Measurements from ENCODE around the gene LCLAT1.

The LCLAT1 gene

GRCh38 chr2:30443081-30443480 lies 4.0 kb upstream of the LCLAT1 start:
- TF ChIP-seq CTCF (IDR thresholded peaks at IDR 0.05; ENCODE audit: extremely low read depth, insufficient read depth, missing control alignments): no peak
- in situ Hi-C loops (cut with MboI; ENCODE audit: low pct_unique_long_range_greater_than_20kb, low sequenced_read_pairs, unreplicated experiment): no loop called here
- no peak for DNase-seq (ENCODE audit: low spot score)

- in situ Hi-C loops (cut with MboI; ENCODE audit: low pct_unique_long_range_greater_than_20kb, low sequenced_read_pairs, unreplicated experiment): no loop called here
- no peak for TF ChIP-seq CTCF (IDR thresholded peaks at IDR 0.05; ENCODE audit: extremely low read depth, insufficient read depth, missing control alignments)
- DNase-seq (ENCODE audit: low spot score): no peak
Measured at GRCh38 chr2:30444273-30444672, 2.8 kb upstream of the LCLAT1 start.

GRCh38 chr2:30445266-30445821 lies 1.7 kb upstream of the LCLAT1 start:
- in situ Hi-C loops (cut with MboI; ENCODE audit: low pct_unique_long_range_greater_than_20kb, low sequenced_read_pairs, unreplicated experiment): no loop called here
- DNase-seq (ENCODE audit: low spot score): no peak

GRCh38 chr2:30446602-30447148 lies 371 bp upstream of the LCLAT1 start:
- DNase-seq (ENCODE audit: low spot score): no peak
- TF ChIP-seq CTCF (IDR thresholded peaks at IDR 0.05; ENCODE audit: extremely low read depth, insufficient read depth, missing control alignments): no peak
- in situ Hi-C loops (cut with MboI; ENCODE audit: low pct_unique_long_range_greater_than_20kb, low sequenced_read_pairs, unreplicated experiment): no loop called here

More at GRCh38 chr2:30445266-30445821, 1.7 kb upstream of the LCLAT1 start:
- no peak for TF ChIP-seq CTCF (IDR thresholded peaks at IDR 0.05; ENCODE audit: extremely low read depth, insufficient read depth, missing control alignments)

- TF ChIP-seq CTCF (IDR thresholded peaks at IDR 0.05; ENCODE audit: extremely low read depth, insufficient read depth, missing control alignments): no peak
- in situ Hi-C loops (cut with MboI; ENCODE audit: low pct_unique_long_range_greater_than_20kb, low sequenced_read_pairs, unreplicated experiment): no loop called here
- DNase-seq (ENCODE audit: low spot score): no peak
Measured at GRCh38 chr2:30448308-30448707, 1.3 kb downstream of the LCLAT1 start.

GRCh38 chr2:30448866-30449265 lies 1.8 kb downstream of the LCLAT1 start:
- TF ChIP-seq CTCF (IDR thresholded peaks at IDR 0.05; ENCODE audit: extremely low read depth, insufficient read depth, missing control alignments): no peak
- DNase-seq (ENCODE audit: low spot score): no peak
- in situ Hi-C loops (cut with MboI; ENCODE audit: low pct_unique_long_range_greater_than_20kb, low sequenced_read_pairs, unreplicated experiment): no loop called here

All from GM13977 (cell line).